Measurements from ENCODE around the gene BRSK1. TPM values are rescaled to one million over a fixed set of nuclear protein-coding genes. Genes with fewer than 3 reads are reported as not detected.

BRSK1 gene
- total RNA-seq: 4.9 and 5.1 TPM in 2 replicates

DNA sequence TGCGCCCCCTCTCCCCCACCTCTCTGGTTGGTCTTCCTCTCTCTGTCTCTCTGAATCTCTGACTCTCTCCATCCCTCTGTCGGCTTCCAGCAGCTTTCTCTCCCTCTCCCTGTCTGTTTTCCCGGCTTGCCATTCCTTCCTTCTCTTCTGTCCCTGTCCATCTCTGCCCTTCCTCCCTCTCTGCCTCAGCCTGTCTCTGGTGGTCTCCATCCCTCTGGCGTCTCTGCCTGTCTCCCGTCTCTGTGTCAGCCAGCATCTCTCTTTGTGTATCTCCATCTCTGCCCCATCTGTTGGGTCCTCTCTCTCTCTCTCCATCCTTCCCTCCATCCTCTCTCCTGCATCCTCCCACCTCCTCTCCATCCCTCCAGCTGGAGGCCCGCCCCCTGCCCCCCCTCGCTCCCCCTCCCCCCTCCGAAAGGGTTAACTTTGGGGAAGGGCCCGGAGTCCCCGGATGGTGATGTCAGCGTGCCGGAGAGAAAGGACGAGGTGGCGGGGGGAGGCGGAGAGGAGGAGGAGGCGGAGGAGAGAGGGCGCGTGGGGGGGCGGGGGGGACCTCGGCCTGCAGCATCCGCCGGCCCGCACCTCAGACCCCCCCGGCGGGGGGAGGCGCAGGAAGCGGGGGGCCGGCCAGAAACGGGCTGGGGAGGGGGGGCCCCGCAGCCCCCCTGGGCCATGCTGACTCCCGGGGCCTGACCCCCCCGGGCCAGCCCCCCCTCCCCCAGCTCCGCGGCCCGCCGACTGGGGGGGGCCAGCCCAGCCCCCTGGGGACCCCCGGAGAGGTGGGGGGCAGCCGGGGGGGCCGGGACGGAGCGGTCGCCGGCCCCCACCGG lies at the start of gene BRSK1:
BRSK1 (plus strand) TSS at position 450 of the 830 bp plus-strand sequence. CDS start 446 bp downstream, outside the sequence.

DNA sequence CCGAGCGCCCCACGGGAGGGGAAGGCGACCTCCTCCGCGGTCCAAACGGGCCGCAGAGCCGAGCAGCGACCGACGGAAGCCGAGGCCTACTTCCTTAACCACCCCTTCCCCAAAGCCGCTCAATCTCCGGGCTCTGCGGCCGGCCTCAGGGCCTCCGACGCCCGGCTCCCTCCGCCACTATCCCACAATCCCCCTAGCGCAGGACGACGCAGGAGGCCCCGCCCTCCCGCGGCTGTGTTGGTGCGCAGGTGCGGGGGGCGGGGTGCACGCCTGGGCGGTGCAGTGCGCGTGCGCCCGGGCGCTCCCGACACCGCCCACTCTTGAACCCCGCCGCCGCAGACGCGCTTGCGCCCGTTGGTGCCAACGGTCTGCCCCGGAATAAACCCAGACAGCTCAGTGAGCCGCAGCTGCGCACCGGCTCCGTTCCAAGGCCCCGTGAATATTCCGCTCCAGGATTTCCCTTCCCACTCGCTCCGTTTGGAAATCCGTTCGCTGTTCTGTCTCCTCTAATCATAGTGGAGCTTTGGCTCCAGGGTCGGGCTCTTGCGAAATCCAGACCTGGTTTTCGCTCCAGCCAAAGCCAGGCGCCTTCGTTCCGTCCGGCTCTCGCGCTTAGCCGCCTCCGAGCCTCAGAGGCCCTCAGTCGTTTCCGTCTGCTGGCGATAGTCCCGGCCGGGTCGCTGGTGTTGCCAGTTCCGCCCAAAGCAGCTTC lies 24.8 kb upstream of the BRSK1 start, which contains the start of gene PPP6R1:
PPP6R1 (minus strand) TSS at position 190 of the 712 bp plus-strand sequence. CDS start 11,914 bp downstream, outside the sequence.

DNA sequence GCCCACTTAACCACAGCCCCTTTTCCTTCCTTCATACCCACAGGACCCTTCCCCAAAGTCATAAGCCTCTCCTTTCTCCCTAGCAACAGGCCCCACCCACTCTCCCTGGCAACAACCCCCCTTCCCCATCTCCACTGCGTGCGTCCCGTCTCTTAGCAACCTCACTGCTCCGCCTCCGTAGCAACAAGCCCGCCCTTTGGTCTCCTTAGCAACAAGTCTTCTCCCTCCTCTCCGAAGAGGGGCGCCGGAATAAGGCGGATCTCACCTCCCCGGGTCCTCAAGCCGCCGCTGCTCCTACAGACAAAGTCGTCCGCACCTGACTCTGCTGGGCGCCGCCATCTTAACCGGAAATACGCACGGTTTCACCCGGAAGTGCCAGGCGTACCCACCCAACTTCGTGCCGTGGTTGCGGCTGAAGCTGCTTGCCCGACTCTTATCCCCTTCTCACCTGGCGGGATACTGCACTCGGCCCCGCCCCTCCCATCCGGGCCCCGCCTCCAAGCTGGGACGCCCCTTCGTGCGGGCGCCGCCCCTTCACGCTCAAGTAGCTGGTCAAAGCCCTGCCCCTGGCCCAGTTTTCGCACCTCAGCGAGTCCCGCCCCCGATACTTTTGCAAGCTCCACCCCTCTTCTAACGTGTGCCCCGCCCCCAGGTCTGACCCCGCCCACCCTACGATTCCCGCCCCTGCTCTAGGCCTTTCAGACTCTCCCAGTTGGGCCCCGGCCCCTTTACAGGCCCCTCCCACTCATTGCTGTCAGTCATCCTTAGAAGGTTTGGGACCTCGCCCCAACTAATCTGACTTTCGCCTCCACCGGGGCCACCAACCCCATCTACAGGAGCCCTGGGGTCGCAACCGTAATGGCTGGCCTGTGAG lies 3.8 kb upstream of the BRSK1 start, which contains the start of gene HSPBP1:
HSPBP1 (minus strand) TSS at position 341 of the 874 bp plus-strand sequence. CDS start 502 bp downstream, outside the sequence.

DNA sequence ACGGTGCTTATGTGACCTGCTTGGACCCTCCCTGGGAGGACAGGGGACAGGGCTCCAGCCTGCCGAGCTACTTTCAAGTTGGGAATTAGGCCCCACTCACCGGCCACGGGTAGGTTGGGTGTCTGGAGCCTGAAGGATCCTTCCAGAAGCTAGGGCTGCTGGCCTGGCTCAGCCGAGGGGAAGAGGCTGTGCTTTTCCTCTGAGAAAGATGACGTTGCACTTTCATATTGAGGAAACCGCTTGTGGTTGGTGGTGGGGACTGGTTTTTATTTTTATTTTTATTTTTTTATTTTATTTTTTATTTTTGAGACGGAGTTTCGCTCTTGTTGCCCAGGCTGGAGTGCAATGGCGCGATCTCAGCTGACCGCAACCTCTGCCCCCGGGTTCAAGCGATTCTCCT lies 41.4 kb downstream of the BRSK1 start, which contains the start of gene TMEM150B:
TMEM150B (minus strand) TSS at position 170 of the 400 bp plus-strand sequence. CDS start 4,305 bp downstream, outside the sequence.

DNA sequence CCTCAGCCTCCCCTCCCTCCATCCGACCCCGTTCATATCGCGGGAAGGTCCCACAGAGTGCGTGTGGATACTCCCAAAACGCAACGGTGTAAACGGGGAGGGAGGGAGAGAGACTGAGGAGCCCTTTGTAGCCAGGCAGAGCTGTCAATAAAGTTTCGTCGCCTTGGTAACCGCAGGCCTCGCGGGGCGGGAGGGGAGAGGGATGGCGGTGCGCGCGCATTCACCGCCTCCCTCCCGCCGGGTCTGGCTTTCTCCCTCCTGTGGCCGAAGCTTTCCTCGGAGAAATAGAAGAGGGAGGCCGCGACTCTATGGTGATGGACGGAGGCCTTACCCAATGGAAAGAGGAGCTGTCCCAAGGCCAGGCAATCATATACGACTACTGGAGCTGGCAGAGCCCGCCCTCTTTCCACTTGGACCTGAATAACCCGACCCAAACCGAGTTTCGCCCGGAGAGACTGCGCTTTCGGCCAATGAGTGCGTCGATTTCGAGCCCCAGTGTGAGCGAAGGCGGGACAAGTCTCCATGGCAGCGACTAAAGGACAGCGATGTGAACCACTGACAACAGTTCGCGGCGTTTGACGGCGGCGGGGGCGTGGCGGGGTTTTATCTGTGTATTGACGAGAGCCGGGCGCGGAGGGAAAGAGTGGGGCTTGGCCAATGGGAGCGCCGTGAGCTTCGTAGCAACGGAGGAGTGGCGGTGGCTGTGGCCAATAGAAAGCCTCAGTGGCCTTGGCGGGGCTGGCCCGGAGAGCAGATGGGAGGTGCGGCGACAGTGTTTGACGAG lies 55.5 kb downstream of the BRSK1 start, which contains the start of gene KMT5C:
KMT5C (plus strand) TSS at position 772 of the 784 bp plus-strand sequence. CDS start 2,061 bp downstream, outside the sequence.

DNA sequence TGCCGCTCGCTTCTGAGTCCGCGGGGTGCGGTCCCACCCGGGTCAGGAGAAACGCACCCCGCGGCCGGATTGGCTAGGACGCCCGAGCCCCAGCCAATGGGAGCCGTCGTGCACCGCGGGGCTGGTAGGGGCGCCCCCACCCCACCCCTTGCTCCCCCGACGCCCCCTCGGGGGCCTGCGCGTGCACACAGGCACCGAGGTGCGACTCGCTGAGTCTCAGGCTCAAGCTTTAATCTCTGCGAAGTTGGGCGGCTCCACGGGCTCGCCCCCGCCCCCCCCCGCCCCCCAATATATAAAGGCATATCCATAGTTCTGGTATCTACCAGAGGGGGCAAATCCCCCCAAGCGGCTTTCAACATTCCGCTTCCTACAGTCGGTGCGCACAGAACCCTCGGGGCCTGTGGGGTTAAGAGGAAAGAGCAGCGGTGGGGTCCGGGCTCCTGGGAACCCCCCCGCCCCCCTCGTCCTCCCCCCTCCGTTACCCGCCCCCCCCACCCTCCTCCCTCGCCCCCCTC lies 71.0 kb downstream of the BRSK1 start, which contains the start of gene COX6B2:
COX6B2 (minus strand) TSS at position 22 of the 515 bp plus-strand sequence. CDS start 198 bp downstream, outside the sequence.

Small RNA genes lying within 50 kb of the gene (small RNA-seq; reads per million reads assigned to genes)
- not detected for gene MIR6802
- not detected for gene MIR6803

Other genes starting within 250 kb of the BRSK1 start
- not detected in 2 replicates for gene GP6, start 245.7 kb upstream of the BRSK1 start, total RNA-seq
- gene RDH13, start 220.8 kb upstream of the BRSK1 start, total RNA-seq: 8.4 and 12.6 TPM in 2 replicates
- gene EPS8L1, start 208.1 kb upstream of the BRSK1 start, total RNA-seq: 0.36 and 0.65 TPM in 2 replicates
- 57.2 and 64.6 TPM in 2 replicates for gene PPP1R12C, start 166.4 kb upstream of the BRSK1 start, total RNA-seq
- gene TNNT1, start 134.8 kb upstream of the BRSK1 start, total RNA-seq: 0.65 and 0.97 TPM in 2 replicates
- gene TNNI3, start 126.3 kb upstream of the BRSK1 start, total RNA-seq: not detected in 2 replicates
- gene DNAAF3, start 117.4 kb upstream of the BRSK1 start, total RNA-seq: 0.24 TPM in 1 of 2 replicates, not detected in the other
- gene SYT5, start 103.7 kb upstream of the BRSK1 start, total RNA-seq: not detected in 2 replicates
- 1.1 and 1.2 TPM in 2 replicates for gene PTPRH, start 74.5 kb upstream of the BRSK1 start, total RNA-seq
- 1.6 and 3.6 TPM in 2 replicates for gene TMEM86B, start 55.2 kb upstream of the BRSK1 start, total RNA-seq
- gene PPP6R1, start 25.0 kb upstream of the BRSK1 start, total RNA-seq: 42.9 and 47.7 TPM in 2 replicates
- 23.4 and 28.8 TPM in 2 replicates for gene HSPBP1, start 3.9 kb upstream of the BRSK1 start, total RNA-seq
- not detected in 2 replicates for gene TMEM150B, start 41.3 kb downstream of the BRSK1 start, total RNA-seq
- gene KMT5C, start 55.9 kb downstream of the BRSK1 start, total RNA-seq: 6.5 and 8.0 TPM in 2 replicates
- gene COX6B2, start 70.7 kb downstream of the BRSK1 start, total RNA-seq: not detected in 2 replicates
- gene GARIN5B, start 79.3 kb downstream of the BRSK1 start, total RNA-seq: not detected in 2 replicates
- 1.8 and 3.9 TPM in 2 replicates for gene IL11, start 86.5 kb downstream of the BRSK1 start, total RNA-seq
- not detected in 2 replicates for gene TMEM190, start 92.8 kb downstream of the BRSK1 start, total RNA-seq
- gene TMEM238, start 100.3 kb downstream of the BRSK1 start, total RNA-seq: 0.16 TPM in 1 of 2 replicates, not detected in the other
- 184 and 254 TPM in 2 replicates for gene RPL28, start 101.9 kb downstream of the BRSK1 start, total RNA-seq
- 26.6 and 29.0 TPM in 2 replicates for gene UBE2S, start 123.8 kb downstream of the BRSK1 start, total RNA-seq
- gene SHISA7, start 159.3 kb downstream of the BRSK1 start, total RNA-seq: not detected in 2 replicates
- 80.3 and 91.3 TPM in 2 replicates for gene ISOC2, start 177.6 kb downstream of the BRSK1 start, total RNA-seq
- not detected in 2 replicates for gene C19orf85, start 180.8 kb downstream of the BRSK1 start, total RNA-seq
- 3.2 and 4.9 TPM in 2 replicates for gene ZNF628, start 192.6 kb downstream of the BRSK1 start, total RNA-seq
- 14.1 and 14.5 TPM in 2 replicates for gene NAT14, start 201.2 kb downstream of the BRSK1 start, total RNA-seq
- gene SSC5D, start 204.4 kb downstream of the BRSK1 start, total RNA-seq: 48.0 and 60.0 TPM in 2 replicates